HAP-1 (cell line): ENCODE data around the gene PTPRN2.
A peak's percentile ranks its signal among the peaks of the same experiment; 100 is the strongest.

ENCODE experiments used
- DNase-seq, 2 experiments: peaks; one replicate each; pipeline ENCODE4 v3.0.0-alpha.2; 2016 to 2020; ENCODE audit warnings: low spot score in 2 of 2
- H3K27me3 ChIP-seq: fragments of 250-450 bp; sonication (Bioruptor Pico); 2 replicates; pipeline ENCODE4 v1.5.1; 2020; ENCODE audit warnings: low read depth, mild to moderate bottlenecking, moderate library complexity
- H3K36me3 ChIP-seq: fragments of 250-450 bp; sonication (Bioruptor Pico); replicated peaks from 2 replicates; pipeline ENCODE4 v1.5.1; 2020; ENCODE audit warnings: mild to moderate bottlenecking
- H3K4me1 ChIP-seq: fragments of 250-450 bp; sonication (Bioruptor Pico); 2 replicates; pipeline ENCODE4 v1.5.1; 2020; ENCODE audit warnings: mild to moderate bottlenecking
- H3K4me3 ChIP-seq: fragments of 250-450 bp; sonication (Bioruptor Pico); 2 replicates; pipeline ENCODE4 v1.5.1; 2020; ENCODE audit warnings: mild to moderate bottlenecking, moderate library complexity
- H3K9me3 ChIP-seq: fragments of 250-450 bp; sonication (Bioruptor Pico); 2 replicates; pipeline ENCODE4 v1.5.1; 2020; ENCODE audit warnings: mild to moderate bottlenecking, moderate library complexity
- in situ Hi-C: fragments of 300-500 bp; cut with MboI; formaldehyde crosslinking; loops from 3 replicates; pipeline ENCODE4 v1.14.3; 2020; ENCODE audit warnings: low sequenced_read_pairs, inconsistent platforms, mixed read lengths

The PTPRN2 gene

GRCh38 chr7:158110034-158110590, 477.5 kb downstream of the PTPRN2 start:
- H3K4me3 ChIP-seq: no peak overlapping the region
- H3K4me1 ChIP-seq: no peaks in the 10 kb centered on the region
- DNase-seq: no peak
- H3K36me3 ChIP-seq: no peaks in the 10 kb centered on the region
- in situ Hi-C loops: no loop called here
- no peaks in the 10 kb centered on the region for H3K27me3 ChIP-seq
- H3K9me3 ChIP-seq: no peaks in the 10 kb centered on the region

- Histone ChIP-seq H3K4me1 (no peaks in the 10 kb centered on the region), H3K27me3 (no peaks in the 10 kb centered on the region), H3K4me3 (no peak overlapping the region), H3K9me3 (no peaks in the 10 kb centered on the region), H3K36me3 (no peaks in the 10 kb centered on the region)
- in situ Hi-C loops: no loop called here
- DNase-seq: no peak
Observed at GRCh38 chr7:158109364-158110033, 478.1 kb downstream of the PTPRN2 start.

GRCh38 chr7:158108646-158109293, 478.9 kb downstream of the PTPRN2 start:
- Histone ChIP-seq H3K27me3 (no peaks in the 10 kb centered on the region), H3K4me1 (no peaks in the 10 kb centered on the region), H3K4me3 (no peak overlapping the region), H3K9me3 (no peaks in the 10 kb centered on the region), H3K36me3 (no peaks in the 10 kb centered on the region)
- no peak for DNase-seq
- in situ Hi-C loops: no loop called here

- Histone ChIP-seq H3K9me3 (no peaks in the 10 kb centered on the region), H3K4me1 (no peaks in the 10 kb centered on the region), H3K36me3 (no peaks in the 10 kb centered on the region), H3K27me3 (no peaks in the 10 kb centered on the region), H3K4me3 (no peak overlapping the region)
- in situ Hi-C loops: no loop called here
- DNase-seq: no peak
Observed at GRCh38 chr7:158107806-158108205, 479.8 kb downstream of the PTPRN2 start.

DNA sequence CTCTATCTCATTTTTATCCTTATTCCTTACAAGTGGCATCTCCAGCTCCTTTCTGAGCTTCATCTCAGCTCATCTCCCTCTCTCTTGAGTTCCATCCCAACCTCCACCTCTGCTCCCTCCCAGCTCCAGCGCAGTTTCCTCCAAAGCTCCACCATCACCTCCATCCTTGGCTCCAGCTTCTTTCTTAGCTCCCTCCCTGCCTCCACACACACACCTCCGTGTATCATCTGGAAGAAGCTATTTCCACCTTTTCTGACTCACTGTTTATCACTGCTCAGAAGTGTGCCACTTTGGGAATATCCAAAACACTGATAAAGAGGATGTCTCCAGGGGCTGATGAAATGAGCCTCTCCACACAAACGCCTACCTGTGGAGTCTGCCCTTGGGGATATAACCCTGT, 481.4 kb downstream of the PTPRN2 start:
- H3K27me3 ChIP-seq: no peaks in the 10 kb centered on the region

DNA sequence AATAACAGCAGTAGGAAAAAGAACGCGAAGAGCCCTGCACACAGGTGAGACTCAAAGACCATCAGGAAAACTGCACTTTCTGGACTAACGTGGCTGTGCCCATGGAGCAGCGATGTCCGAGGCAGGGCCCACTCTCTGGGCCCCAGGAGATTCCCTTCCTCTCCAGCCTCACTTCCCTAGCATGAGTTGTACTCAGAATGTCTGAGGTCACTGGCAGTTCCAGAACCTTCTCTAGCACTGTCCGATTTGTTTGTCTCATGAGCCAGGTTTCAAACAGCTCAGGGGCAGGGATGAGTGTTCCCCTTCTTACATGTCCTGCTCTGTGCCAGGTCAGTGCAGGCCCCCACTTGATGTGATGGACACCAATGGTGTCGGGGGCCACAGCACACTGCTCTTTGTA, 484.2 kb downstream of the PTPRN2 start:
- no peak overlapping the region for H3K4me3 ChIP-seq
- H3K36me3 ChIP-seq: no peaks in the 10 kb centered on the region
- in situ Hi-C loops: no loop called here
- H3K9me3 ChIP-seq: no peaks in the 10 kb centered on the region
- DNase-seq: no peak
- no peaks in the 10 kb centered on the region for H3K27me3 ChIP-seq
- no peaks in the 10 kb centered on the region for H3K4me1 ChIP-seq

More for the DNA sequence above, 481.4 kb downstream of the PTPRN2 start:
- in situ Hi-C loops: no loop called here
- Histone ChIP-seq H3K4me3 (no peak overlapping the region), H3K9me3 (no peaks in the 10 kb centered on the region), H3K36me3 (no peaks in the 10 kb centered on the region), H3K4me1 (no peaks in the 10 kb centered on the region)
- no peak for DNase-seq

DNA sequence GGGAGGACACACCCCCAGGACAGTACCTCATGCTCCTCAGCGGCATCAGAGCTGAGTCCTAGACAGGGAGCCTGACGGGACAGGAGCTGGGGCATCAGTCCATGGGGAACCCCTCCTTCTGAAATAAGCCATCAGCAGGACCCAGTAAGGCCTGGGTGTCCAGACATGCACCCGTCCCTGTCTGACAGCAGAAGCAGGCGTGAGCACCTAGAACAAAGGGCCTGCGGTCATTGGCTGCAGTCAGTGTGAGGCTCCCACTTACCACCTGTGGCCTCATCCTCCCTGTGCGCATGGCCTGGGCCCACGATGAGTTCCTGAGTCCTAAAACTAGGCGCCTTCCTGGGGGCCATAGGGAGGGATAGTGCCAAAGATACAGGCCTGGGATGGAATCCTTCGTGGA, 484.7 kb downstream of the PTPRN2 start:
- H3K4me3 ChIP-seq: no peak overlapping the region
- in situ Hi-C loops: no loop called here
- no peaks in the 10 kb centered on the region for H3K36me3 ChIP-seq
- no peaks in the 10 kb centered on the region for H3K27me3 ChIP-seq
- DNase-seq: peak in 1 of 2 experiments; percentile 2
- no peaks in the 10 kb centered on the region for H3K4me1 ChIP-seq
- H3K9me3 ChIP-seq: no peaks in the 10 kb centered on the region

DNA sequence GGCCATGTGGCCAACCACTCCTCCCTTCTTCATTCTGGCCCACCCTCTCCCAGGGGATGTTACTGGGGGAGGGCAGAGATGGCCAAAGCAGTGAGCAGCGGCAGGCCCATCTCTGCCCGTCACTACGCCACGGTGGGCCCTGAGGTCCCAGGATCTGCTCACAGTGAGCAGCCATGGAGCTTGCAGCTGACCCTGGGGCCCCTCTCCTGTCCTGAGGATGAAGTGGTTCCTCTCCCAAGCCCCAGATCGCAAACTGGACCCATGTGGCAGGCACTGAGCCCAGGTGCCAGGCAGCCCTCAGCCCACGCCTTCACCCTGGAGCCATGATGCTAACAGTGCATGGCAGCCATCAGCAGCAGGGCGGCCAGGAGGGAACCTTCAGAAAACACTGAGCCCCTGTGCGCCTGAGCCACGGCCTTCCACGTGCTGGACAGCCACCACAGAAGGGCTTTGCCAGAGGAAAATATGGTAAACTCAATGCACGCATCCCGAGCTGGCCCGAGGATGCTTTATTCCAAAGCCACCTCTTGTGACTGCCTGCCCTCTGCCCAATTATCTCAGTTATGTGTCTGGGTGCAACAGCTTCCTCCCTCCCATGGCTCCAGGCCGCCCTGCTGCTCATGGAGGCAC, 485.7 kb downstream of the PTPRN2 start:
- H3K36me3 ChIP-seq: no peaks in the 10 kb centered on the region
- H3K9me3 ChIP-seq: no peaks in the 10 kb centered on the region

DNA sequence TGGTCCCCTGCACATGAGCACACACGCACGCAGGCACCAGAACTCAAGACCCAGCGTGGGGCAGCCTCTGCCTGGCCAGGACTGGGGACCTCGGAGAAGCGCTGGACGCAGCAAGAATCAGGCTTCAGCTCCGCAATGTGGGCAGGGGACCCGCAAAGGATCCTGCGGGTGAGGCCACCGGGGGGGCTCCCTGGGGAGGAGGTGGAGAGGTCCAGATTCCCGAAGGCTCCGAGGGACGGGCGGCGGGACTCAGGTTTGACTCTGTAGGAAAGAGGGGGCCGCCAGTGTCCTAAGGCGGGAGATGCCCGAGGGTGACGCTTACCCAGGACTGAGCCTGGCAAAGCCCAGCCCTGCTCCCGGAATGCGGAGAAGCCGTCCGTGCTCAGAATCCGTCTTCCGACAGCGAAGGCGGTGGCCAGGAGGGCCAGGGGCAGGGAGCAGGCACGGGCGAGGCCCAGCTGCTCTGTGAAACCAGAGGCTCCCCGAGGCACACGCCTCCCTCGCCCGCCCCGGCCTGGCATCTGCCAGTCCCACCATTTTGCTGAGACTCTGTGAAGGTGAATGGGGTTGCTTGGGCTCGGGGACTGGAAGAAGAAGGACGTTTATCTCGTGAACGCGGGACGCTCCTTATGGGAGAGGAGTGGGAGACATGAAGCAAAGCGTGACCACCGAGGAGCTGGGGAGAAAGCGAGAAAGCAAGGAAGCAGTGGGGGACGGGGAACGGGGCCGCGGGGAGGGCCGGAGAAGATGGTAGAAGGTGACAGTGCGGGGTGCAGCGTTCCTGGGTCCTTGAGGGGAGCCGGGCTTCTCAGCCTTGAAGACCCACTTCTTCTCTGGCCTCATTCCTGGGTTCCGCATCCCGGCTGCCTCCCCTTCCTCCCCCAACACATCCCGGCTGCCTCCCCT, 489.2 kb downstream of the PTPRN2 start:
- in situ Hi-C loops: no loop called here

More for the DNA sequence above, 485.7 kb downstream of the PTPRN2 start:
- DNase-seq: no peak
- Histone ChIP-seq H3K27me3 (no peaks in the 10 kb centered on the region), H3K4me3 (no peak overlapping the region), H3K4me1 (no peaks in the 10 kb centered on the region)
- in situ Hi-C loops: no loop called here

DNA sequence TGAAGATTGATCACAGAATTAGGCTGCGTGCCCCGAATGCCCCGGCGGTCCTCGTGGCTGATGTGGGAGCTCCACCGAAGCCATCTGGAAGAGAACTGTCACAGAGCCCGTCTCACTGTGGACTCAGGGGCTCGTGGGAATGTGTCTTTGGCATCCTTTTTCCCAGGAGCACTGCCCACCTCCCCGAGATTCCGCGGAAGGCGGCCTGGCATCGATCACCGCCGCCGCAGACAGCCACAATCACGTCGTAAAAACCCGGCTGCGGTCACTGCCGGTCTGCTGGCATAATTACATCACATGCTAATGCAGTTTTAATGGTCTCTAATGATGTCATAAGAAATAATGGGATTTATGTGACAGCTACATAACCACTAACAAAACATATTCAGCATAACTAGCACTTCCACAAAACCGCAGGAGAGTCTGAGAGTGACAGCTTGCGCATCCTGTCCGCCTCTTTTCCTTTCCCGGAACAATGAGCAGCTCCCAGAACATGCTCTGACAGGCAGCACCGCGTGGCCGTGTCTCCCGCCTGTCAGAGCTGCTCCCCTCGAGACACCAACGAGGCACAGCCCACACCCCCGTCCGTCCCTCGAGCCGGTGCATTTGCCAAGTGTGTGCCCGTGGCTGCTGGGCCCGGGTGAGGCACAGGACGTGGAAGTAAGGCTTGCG, 490.0 kb downstream of the PTPRN2 start:
- DNase-seq: peak in 1 of 2 experiments; percentile 3
- H3K9me3 ChIP-seq: no peaks in the 10 kb centered on the region
- in situ Hi-C loops: no loop called here

More for the DNA sequence above, 489.2 kb downstream of the PTPRN2 start:
- no peaks in the 10 kb centered on the region for H3K36me3 ChIP-seq
- peak in 1 of 2 experiments; percentile 3 for DNase-seq
- H3K9me3 ChIP-seq: no peaks in the 10 kb centered on the region
- H3K4me1 ChIP-seq: no peaks in the 10 kb centered on the region
- no peaks in the 10 kb centered on the region for H3K27me3 ChIP-seq
- H3K4me3 ChIP-seq: no peak overlapping the region

DNA sequence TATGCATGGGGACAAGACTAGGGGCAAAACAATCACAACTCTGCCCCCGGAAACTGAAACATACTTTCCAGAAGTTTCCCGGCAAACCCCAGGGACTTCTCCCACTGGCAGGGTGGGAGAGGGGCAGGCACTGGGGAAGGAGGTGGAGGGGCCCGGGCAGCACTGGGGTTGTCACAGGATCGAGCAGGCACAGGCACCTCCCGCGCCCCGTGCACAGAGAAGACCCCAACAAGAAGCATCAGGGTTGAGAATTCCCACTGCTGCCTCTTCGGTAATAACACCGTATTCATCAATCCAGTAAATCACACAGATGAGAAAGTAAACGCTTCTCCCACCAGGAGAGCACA, 490.5 kb downstream of the PTPRN2 start:
- in situ Hi-C loops: no loop called here
- Histone ChIP-seq H3K4me1 (no peaks in the 10 kb centered on the region), H3K4me3 (no peak overlapping the region), H3K9me3 (no peaks in the 10 kb centered on the region), H3K36me3 (no peaks in the 10 kb centered on the region), H3K27me3 (no peaks in the 10 kb centered on the region)
- no peak for DNase-seq

More for the DNA sequence above, 490.0 kb downstream of the PTPRN2 start:
- Histone ChIP-seq H3K27me3 (no peaks in the 10 kb centered on the region), H3K36me3 (no peaks in the 10 kb centered on the region), H3K4me3 (no peak overlapping the region), H3K4me1 (no peaks in the 10 kb centered on the region)

GRCh38 chr7:158096582-158096981, 491.0 kb downstream of the PTPRN2 start:
- in situ Hi-C loops: no loop called here
- Histone ChIP-seq H3K9me3 (no peaks in the 10 kb centered on the region), H3K36me3 (no peaks in the 10 kb centered on the region), H3K27me3 (no peaks in the 10 kb centered on the region), H3K4me3 (no peak overlapping the region), H3K4me1 (no peaks in the 10 kb centered on the region)
- no peak for DNase-seq

- Histone ChIP-seq H3K36me3 (no peaks in the 10 kb centered on the region), H3K27me3 (no peaks in the 10 kb centered on the region), H3K9me3 (no peaks in the 10 kb centered on the region), H3K4me3 (no peak overlapping the region), H3K4me1 (no peaks in the 10 kb centered on the region)
- no peak for DNase-seq
- in situ Hi-C loops: no loop called here
Observed at GRCh38 chr7:158094671-158095226, 492.9 kb downstream of the PTPRN2 start.
